ENCODE data around the gene C5orf46. TPM values are rescaled to one million over a fixed set of nuclear protein-coding genes. Genes with fewer than 3 reads are reported as not detected.
A peak's percentile ranks its signal among the peaks of the same experiment; 100 is the strongest.
"Not testable (repeated sequence)": the region's sequence is repeated elsewhere in the genome, so short reads cannot be mapped to it uniquely, and the experiment has no call there.

Gene C5orf46
- 1.8 TPM for polyA plus RNA-seq (2013, experiment 1 of 2; ENCODE audit: insufficient read length)
- 1.2 TPM for polyA plus RNA-seq (2013, experiment 2 of 2; ENCODE audit: insufficient read length)

GRCh38 chr5:147906326-147907095, at the start of gene C5orf46:
Gene C5orf46, minus strand, starts transcription at chr5:147906538. Its CDS starts 37 bp downstream, at chr5:147906501.
- DNase-seq: peak; percentile 44

GRCh38 chr5:147954971-147955370, 48.6 kb upstream of the C5orf46 start:
- no peak for DNase-seq

- peak; percentile 23 for DNase-seq
These were observed 43.6 kb upstream of the C5orf46 start for GRCh38 chr5:147949711-147950573.

- not testable (repeated sequence) for DNase-seq
These were observed 40.4 kb upstream of the C5orf46 start for GRCh38 chr5:147946658-147947274.

GRCh38 chr5:147939431-147940114, 33.2 kb upstream of the C5orf46 start:
- no peak for DNase-seq

- DNase-seq: peak; percentile 39
These were observed 28.7 kb upstream of the C5orf46 start for GRCh38 chr5:147935032-147935431.

GRCh38 chr5:147930769-147931168, 24.4 kb upstream of the C5orf46 start:
- no peak for DNase-seq

- no peak for DNase-seq
These were observed 21.6 kb upstream of the C5orf46 start for GRCh38 chr5:147927901-147928300.

- no peak for DNase-seq
These were observed 18.7 kb upstream of the C5orf46 start for GRCh38 chr5:147925020-147925419.

- no peak for DNase-seq
These were observed 14.8 kb upstream of the C5orf46 start for GRCh38 chr5:147921136-147921535.

GRCh38 chr5:147920420-147921030, 14.2 kb upstream of the C5orf46 start:
- DNase-seq: no peak

- no peak for DNase-seq
These were observed 12.6 kb upstream of the C5orf46 start for GRCh38 chr5:147918899-147919298.

- no peak for DNase-seq
These were observed 11.9 kb upstream of the C5orf46 start for GRCh38 chr5:147918101-147918685.

- DNase-seq: no peak
These were observed 7.4 kb upstream of the C5orf46 start for GRCh38 chr5:147913786-147914185.

- no peak for DNase-seq
These were observed 5.7 kb upstream of the C5orf46 start for GRCh38 chr5:147912011-147912410.

- DNase-seq: no peak
These were observed 5.1 kb upstream of the C5orf46 start for GRCh38 chr5:147911427-147911826.

GRCh38 chr5:147904110-147904509, 2.2 kb downstream of the C5orf46 start:
- no peak for DNase-seq

GRCh38 chr5:147902609-147903115, 3.7 kb downstream of the C5orf46 start:
- DNase-seq: no peak

- peak; percentile 48 for DNase-seq
These were observed 4.7 kb downstream of the C5orf46 start for GRCh38 chr5:147901599-147902039.

GRCh38 chr5:147898875-147899401, 7.4 kb downstream of the C5orf46 start:
- DNase-seq: no peak

GRCh38 chr5:147895864-147896263, 10.5 kb downstream of the C5orf46 start:
- DNase-seq: no peak
